22Rv1 (cell line): Measurements from ENCODE around the gene MRPS18A.

ENCODE experiments used
- H3K27ac ChIP-seq: fragments of 450-650 bp; 2 replicates; pipeline ENCODE4 v1.5.1; 2017
- CTCF ChIP-seq: fragments of 450-650 bp; IDR thresholded peaks from 2 replicates; pipeline ENCODE4 v1.5.1; 2017; ENCODE audit warnings: mild to moderate bottlenecking
- ZFX ChIP-seq: fragments of 450-650 bp; IDR thresholded peaks from 2 replicates; pipeline ENCODE4 v1.6.1; 2017; ENCODE audit warnings: antibody characterized with exemption, borderline replicate concordance

MRPS18A gene

GRCh38 chr6:43709654-43710303 is 22.2 kb upstream of the MRPS18A start:
- no peak overlapping the region for H3K27ac ChIP-seq
- TF ChIP-seq CTCF, result no peak
- no peak for TF ChIP-seq ZFX

- TF ChIP-seq CTCF, result no peak
- no peak for TF ChIP-seq ZFX
These were observed 21.5 kb upstream of the MRPS18A start for GRCh38 chr6:43708860-43709653.

GRCh38 chr6:43707767-43708166 is 20.2 kb upstream of the MRPS18A start:
- no peak overlapping the region for H3K27ac ChIP-seq
- TF ChIP-seq ZFX (no peak), CTCF (no peak)

More at GRCh38 chr6:43708860-43709653, 21.5 kb upstream of the MRPS18A start:
- no peak overlapping the region for H3K27ac ChIP-seq

- no peak overlapping the region for H3K27ac ChIP-seq
- TF ChIP-seq ZFX, result no peak
- TF ChIP-seq CTCF, result no peak
These were observed 19.7 kb upstream of the MRPS18A start for GRCh38 chr6:43707269-43707668.

GRCh38 chr6:43706788-43707187 is 19.2 kb upstream of the MRPS18A start:
- H3K27ac ChIP-seq, result peak overlapping the region; percentile 82; the same call in 1 of the 2 replicates
- TF ChIP-seq CTCF (no peak), ZFX (no peak)

GRCh38 chr6:43705996-43706395 is 18.4 kb upstream of the MRPS18A start:
- peak overlapping the region; percentile 82 for H3K27ac ChIP-seq
- TF ChIP-seq CTCF (no peak), ZFX (no peak)
